ENCODE measurements around the gene RHBDF2. TPM values are rescaled to one million over a fixed set of nuclear protein-coding genes. Genes with fewer than 3 reads are reported as not detected.

RHBDF2 gene
- polyA plus RNA-seq, 1 donor, result 10.1 TPM

DNA sequence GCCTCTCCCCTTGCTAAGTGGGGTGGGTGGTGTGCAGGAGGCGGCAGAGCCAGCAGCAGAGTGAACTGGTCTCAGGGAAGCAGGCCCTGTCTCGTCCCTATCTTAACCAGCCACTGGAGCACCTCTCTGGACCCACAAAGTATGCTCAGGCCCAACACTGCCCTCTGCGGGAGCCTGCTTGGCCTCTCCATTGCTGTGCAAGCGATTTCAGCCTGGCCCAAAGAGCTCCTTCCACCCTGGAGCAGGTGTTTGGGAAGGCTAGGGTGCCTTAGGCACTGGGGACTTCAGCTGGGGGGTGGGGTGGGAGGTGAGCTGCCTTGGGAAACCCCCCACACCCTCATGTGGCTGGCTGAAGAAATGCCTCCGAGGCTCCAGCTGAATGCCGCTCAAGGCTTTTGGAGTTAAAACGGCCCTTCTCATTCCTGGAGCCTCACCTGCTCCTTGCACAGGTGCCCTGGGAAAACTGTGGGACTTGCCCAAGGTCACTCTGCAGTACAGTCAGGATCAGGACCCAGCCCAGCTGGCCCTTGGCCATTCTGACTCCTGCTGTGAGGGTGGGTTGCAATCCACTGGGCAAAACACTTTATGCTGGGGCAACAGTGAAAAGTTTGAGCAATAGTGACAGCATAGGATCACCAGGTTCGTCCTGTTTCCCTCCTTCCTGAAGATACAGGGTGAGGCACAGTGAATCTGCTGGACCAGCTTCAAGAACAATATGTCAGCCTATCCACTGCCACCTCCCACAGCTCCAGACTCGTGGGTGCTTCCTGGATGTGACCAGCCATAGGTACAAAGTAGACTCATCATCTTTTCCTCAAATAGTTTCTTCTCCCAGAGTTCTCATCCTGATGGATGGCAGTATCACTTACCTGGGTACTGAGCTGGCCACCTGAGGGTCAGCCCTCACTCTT lies 42.4 kb downstream of the RHBDF2 start:
- DNase-seq, result no peak

DNA sequence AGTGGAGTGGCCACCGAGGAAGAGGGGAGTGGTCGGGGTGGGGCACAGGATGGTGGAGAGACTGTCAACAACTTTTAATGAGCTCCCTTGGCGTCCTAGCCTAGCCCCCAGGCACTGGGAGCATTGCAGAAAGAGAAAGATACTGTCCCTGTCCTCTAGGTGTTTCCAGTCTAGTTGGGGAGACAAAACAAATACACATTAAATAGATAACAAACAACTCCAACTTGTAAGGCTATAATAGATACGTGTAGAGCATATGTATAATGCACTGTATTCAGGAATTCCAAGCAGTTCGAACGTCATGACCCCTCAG lies 47.8 kb downstream of the RHBDF2 start:
- DNase-seq, result no peak

DNA sequence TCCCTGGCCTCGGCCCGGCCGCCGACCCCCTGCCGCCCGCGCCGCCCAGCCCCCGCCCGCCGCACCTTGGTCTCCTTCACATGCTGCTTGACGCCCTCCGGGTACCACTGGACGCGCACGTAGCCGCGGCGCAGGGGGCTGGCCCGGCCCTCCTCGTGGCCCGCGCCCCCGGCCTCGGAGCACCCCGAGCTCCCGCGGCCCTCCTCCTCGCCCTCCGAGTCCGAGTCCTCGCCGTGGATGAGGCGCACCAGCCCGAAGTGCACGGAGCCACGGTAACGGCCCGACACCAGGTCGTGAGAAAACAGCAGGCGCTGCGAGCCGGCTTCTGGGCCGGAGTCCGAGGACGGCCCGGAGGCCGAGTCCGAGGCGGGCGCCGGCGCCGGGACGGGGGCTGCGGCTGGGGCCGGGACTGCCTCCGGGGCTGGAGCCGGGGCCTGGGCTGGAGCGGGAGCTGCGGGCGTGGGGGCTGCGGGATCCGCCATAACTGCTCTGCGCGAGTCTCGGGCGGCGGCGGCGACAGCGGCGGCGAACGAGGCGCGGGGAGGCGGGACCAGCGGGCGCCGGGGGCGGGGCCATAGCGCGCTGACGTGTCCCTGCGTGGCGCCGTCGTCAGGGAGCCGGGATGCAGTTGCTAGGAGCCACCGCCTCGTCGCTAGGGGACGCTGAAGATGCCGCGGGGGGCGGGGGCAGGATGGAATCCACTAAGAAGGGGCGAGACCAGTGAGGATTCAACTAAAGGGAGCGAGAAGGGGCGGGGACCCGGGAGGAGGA lies 48.4 kb downstream of the RHBDF2 start, which contains the start of gene UBE2O:
TSS of gene UBE2O (minus strand) at position 493 of the 771 bp plus-strand sequence. CDS start at position 482, 11 bp downstream.
- DNase-seq, result peak; percentile 89

DNA sequence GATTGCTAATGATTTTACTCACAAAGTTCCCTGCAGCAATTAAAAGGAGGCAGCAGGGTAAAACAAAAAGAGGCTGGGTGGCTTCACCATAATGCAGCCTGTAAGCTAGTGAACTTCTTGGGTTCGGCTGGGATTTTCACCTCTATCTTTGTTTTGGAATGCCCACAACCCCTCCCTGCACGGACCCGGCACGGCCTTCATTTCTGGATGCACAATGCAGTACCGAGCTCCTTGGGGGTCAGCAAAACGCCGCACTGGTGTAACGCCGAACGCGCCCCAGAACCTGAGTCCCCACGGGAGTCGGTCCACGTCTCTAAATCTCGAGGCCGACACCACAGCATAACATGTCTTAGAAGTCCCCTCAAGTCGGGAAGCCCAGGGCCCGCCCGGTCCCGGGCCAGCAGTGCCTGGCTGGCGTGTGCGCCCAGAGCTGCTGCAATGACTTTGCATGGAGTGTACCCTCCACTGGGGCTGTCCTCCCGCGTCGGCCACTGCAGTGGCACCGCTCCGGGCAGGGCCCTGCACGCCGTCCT lies 49.0 kb downstream of the RHBDF2 start:
- no peak for DNase-seq

DNA sequence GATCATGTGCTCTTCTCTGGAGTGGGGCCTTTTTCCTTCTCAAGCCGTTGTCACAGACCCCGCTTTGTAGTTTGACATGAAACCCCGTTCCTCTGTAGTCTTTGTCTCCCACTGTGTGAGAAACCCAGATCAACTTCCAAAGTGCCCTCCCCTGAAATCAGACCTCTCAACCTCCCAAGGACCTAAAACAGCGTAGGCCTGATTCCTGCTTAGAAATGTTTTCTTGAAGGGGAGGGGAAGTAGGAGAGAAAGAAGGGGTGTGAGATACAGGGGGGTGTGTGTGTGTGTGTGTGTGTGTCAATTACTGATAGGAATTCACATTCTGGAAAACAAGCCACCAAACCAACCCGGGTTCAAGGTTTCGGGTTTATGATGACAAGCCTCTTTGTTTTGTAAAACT lies 49.7 kb downstream of the RHBDF2 start:
- DNase-seq, result no peak

DNA sequence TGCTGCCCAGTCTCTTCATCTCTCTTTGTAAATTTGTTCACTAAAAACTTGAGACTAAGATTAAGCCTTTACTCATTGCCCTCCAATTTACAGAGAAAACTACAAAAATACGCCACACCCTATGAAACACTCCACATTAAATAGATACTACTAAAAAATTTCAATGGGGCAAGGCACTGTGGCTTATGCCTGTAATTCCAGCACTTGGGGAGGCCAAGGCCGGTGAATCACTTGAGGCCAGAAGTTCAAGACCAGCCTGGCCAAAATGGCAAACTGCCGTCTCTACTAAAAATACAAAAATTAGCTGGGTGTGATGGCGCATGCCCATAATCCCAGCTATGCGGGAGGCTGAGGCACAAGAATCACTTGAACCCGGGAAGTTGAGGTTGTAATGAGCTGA lies 52.1 kb downstream of the RHBDF2 start:
- no peak for DNase-seq

DNA sequence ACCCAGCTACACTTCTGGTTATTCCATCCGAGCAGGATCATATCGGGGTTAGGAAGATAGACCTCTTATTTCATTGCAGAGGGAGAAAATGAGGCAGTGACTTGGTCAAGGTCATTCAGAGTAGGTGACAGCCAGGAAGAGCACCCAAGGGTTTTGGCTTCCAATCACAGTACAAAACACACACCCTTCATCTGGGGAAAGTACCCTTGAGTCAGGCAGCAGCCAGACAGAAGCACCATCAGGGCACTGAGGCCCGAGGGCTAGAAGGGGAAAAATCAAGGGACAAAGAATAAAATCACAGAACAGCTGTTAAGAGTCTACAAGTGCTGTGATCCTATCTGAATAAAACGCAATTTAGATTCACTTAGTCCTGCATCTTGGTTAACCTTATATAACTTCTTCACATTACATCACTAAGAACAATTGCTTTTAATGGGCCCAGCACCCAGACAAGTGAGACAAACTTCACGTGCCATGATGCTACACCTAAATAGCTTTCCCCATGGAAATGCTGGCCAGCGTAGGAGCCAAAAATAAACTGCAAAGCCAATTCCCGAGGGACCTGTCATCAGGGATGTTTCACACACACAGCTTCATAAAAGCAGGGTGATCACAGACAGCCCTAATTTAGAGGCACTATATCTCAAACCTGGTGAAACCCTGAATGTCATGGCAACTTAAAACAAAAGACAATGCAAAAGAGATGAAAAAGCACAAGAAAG lies 53.1 kb downstream of the RHBDF2 start:
- no peak for DNase-seq

DNA sequence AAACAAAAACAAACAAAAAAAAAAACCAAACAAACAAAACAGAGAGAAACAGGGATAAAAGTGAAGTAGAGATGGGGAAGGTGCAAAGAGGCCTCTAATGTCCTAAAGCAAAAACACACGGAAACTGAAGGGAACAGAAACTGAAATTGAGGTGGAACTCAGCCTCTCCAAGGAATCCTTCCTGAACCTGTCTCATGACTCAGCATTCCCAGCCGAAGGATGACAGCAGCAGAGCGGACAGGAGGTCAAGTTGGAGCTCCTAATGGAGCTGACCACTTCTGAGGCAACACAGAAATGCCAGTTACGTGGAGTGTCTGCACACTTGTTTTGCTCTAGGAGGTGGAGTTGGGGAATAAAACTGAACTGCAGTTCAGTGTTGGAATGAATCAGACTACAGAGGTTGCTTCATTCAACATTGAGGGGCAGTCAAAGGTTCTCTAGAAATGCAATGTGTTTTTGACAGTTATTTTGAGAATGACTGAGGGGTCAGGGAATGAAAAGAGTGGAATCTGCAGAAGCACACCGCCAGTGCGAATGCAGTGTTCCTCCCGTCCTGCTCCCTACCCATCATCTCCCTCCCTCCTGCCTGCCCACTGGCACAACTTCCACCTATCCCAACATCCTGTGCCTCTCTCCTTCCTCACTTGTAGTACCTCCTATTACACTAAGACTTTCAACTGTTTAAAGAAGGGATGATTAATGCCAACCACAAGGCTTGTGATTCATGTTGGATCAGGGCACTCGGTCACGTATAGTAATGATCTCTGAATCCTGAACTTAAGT lies 54.6 kb downstream of the RHBDF2 start:
- DNase-seq, result no peak

DNA sequence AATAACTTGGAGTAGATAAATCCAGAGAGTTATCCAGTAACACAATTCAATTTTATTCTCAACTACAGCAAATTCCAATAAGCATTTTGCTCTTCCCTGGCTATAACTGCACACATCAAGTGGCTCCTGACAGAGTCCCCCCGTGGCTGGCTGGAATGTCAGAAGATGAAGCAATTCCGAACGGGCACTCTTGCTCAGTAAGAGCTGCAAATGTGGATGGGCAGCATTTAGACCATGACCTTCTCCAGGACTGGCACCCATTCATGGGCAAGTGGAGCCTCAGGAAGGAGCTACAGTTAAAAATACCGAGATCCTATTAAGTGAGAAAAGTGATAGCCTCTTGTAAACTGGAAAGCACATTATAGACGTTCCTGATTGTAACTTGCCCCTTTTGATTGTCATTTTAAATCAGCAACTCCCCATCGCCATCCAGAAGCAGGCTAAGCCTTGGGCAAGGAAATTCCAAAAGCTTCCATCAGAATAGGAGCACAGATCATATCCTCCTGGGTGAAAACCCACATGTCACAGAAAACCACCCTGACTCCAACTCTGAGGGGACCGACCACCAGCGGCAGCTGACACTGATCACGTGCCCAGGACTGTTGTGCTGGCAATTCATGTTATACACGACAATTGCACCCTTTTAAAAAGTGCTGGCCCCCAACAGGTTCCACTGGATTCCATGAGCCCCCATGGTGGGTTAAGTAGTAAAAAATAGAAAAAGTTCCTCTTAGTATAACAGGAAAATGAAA lies 55.4 kb downstream of the RHBDF2 start:
- no peak for DNase-seq

DNA sequence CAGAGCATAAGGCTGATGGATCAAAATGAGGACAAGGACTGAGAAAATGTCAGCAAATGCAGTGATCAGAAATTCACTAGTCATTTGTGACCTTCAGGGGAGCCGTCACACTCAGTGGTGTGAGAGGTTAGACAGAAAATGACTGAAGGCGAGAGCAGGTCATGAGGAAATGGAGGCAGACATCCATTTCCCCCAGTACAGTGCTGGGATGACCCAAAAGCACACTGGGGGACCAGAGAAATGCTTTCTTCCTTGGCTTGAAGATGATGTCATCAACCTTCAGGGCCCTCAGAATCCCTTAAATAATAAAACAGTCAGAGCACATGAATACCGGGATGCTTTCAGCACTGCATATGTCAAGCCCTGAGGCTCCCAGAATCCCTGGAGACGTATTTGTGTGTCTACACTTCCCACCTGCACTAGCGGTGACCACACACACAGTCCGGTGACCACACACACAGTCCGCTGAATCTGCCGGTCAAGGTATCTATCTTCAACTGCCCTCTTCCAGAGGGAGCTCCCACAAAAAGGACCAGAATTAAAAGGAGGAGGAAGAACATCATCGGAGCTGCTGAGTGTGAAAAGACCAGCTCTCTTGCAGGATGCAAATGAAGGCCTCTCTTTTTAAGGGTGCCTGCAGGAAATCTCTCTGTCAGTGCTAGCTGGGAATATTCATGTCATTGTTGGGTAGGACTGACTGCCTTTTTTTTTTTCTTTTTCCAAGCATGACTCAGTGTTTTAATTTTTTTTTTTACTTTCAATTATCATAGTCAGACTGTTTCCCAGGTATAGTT lies 56.5 kb downstream of the RHBDF2 start:
- DNase-seq, result no peak

DNA sequence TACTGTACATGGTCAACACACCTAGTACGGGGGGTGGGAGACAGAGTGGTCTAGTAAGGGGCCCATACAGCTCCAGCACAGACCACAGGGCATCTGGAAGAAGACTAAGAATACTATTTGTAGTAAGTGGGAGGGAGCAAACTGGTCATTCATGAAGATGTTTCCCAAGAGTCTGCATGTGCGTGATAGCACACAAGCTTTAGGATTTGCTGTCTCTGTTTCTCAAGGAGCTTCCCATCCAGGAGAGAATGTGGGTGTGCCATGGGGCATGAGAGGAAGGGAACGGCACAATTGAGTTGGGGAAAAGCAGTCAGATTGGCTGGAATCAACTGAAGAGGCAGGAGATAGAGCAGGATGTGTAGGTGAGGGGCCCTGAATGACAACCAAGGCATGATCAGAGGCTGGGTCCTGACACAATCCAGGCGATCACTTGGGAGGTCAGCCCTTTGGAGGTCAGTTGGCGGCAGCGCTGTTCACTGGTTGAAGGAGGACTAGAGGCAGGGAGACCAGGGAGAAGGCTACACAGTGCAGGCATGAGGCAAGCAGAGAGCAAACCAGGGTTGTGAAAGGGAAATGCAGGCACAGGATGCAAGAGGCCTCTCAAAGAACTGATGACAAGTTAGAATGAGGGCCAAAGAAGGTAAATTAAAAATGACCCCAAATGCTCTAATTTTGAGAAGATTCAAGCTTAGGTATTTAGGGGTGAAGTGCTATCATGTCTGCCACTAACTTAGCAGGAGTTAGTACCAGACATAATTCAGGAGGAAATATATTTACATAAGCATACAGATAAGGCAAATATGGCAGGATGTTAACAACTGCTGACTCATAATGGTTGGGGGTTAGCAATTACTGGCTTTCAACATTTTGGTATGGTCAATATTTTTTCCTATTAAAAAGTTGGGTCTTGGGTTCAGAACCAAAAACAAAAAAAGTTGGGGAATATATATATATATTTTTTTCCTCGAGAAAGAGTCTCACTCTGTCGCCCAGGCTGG lies 58.6 kb downstream of the RHBDF2 start:
- no peak for DNase-seq

DNA sequence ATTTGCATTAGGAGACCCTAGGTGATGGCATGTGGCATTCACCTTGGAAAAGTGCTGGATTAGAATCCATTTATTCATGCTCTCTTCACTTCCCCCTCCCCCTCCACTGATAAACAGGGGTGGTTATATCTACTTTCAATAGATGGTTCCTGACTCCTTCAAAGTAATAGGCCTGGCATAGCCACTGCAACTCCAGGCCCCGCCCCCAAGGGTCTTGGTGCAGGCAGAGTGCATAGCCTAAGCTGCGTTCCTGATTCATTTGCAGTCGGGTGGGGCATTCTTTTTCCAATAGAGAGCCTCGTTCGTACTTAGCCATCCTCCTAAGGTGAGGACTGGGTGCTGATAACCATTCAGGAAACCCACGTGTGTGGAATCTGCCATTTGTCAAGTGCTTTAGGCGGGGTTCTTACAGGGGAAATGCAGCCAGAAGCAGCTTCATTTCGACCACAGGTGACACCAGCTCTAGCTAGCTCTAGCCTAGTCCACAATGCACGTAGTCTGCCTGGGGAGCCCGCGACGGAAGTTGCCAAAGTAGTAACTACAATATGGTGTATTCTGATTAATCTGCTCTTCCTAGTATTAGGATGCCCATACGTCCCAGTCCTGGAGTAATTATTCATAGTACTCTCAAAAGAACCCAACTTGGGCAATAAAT lies 59.4 kb downstream of the RHBDF2 start:
- DNase-seq, result no peak

DNA sequence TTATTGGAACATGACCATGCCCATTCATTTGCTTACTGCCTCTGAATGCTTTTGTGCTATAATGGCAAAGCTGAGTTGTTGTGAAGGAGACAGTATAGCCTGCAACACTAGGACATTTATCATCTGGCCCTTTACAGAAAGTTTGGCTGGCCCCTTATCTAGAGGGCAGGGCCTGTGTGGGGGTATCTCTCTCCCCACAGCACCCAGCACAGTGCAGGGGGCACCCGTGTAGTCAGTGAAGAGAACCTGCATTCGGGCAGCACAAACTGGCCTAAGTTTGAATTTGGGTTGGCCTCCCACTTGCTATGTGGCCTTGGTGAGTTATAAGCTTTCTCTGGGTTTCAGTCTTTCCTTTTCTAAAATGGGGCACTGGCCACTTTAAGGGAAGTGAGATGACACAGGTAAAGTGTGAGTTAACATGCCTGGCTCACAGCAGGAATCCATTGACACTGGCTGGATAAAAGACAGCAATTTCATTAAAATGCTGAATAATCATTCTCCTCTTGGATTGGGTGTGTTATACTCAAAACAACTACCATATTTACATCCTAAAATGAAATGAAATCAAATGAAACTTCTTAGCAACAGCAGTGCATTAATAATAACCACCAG lies 60.4 kb downstream of the RHBDF2 start:
- DNase-seq, result no peak

DNA sequence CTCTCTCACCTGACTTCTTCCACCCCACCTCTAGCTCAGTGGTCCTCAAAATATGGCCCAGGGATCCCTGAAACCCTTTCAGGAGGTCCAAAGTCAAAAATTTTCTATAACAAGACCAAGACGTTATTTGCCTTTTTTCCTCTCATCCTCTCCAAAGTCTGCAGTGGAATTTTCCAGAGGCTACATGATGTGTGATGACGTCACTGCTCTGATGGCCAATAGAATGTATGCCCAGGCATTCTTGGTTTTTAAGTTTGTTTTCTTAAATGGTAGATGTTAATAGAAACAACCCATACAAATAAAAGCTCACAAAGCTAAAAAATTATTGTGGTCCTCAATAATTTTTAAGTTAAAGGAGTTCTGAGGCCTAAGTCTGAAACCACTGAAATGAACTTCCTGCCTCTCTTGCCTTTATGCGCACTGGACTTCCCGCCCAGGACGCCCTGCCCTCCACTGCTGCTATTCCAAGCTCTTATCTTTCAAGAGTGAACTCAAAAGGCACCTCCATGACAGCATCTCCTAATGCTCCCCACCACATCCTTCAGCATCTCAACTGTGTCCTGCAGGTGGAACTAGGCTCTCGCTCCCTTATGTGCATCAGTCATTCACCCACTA lies 61.8 kb downstream of the RHBDF2 start:
- DNase-seq, result no peak

DNA sequence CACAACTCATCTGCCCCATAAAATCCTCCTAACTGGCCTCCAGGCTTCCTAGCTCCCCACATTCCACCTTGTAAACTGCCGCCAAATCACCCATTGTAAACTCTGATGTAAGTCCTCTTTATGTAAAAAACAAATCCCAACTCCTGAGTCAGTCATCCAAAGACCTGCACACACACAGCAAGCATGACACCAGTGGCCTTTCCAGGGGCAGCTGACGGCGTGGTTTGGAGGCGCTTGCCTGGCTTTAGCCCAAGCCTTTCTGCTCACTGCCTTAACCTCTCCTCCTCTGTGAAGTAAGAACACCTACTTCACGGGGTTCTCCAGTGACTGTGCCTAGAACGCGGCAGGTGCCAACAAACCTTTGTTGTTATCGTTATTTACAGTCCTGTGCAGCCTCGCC lies 62.3 kb downstream of the RHBDF2 start:
- DNase-seq, result no peak

DNA sequence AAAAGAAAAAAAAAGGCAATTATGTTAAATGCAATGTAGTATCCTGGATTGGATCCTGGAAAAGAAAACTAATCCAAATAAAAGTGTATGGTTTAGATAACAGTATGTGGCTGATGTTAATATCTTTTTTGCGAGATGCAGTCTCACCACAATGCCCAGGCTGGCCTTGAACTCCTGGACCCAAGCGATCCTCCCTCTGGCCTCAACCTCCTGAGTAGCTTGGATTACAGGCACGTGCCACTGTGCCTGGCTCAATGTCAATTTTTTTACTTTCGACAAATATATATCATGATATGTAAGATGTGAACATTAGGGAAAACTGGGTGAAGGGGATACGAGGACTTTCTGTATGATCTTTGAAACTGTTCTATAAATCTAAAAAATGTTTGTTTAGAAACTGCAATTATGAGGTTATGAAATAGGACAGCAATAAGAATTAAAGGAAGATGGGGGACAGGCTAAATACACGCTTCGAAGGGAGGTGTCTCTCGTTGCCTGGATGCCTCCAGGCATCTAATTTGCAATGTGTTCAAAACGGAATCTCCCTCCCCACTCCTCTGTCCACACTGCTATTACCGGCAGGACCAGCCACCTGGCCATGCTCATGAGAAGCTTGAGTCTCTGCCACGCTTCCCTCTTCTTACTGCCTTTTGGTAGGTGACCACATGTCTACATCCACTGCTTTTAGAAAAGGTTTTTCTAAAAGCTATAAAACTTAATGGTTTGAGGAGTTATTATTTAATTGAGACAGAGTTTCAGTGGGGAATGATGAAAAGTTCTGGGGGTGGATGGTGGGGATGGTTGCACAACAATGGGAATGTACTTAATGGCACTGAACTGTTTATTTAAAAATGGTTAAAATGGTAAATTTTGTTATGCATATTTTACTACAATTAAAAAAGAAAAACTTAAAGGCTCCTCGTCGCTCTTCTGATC lies 63.5 kb downstream of the RHBDF2 start:
- no peak for DNase-seq
